Measurements from ENCODE around the gene ATAD2B. TPM values are rescaled to one million over a fixed set of nuclear protein-coding genes. Genes with fewer than 3 reads are reported as not detected.

Gene ATAD2B
- total and polyA plus RNA-seq, 4 donors = 2.3 to 16.2 (median 11.5) TPM

DNA sequence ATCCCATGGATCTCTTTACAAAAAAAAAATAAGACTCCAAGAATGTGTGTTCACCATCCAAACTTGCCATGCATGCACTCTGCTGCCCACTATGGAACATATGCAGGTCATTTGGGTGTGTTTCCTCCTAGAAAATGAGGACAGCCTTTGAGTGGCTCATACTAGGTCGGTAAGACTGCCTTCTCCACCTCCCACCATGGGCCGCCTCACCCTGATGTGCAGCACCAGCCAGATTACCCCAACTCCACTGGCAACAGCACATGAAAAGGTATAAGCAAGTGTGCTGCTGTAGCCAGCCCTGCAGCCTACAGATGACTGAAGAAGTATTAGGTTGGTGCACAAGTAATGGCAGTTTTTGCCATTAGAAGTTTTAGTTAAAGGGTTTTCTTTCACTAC, 214.2 kb downstream of the ATAD2B start:
- Histone ChIP-seq H3K9ac (ENCODE audit: low read depth in 1 of 2, low read length in 2 of 2) (no peak overlapping the region), H3K4me3 (ENCODE audit: low read depth in 1 of 3, low read length in 3 of 3) (no peak overlapping the region), H3K4me1 (ENCODE audit: control insufficient read depth in 4 of 4, insufficient read depth in 4 of 4, low read length in 3 of 4) (no peaks in the 10 kb centered on the region), H3K9me3 (ENCODE audit: control insufficient read depth in 4 of 4, low read length in 3 of 4) (no peaks in the 10 kb centered on the region), H3K27ac (ENCODE audit: low read depth in 1 of 2, low read length in 2 of 2) (no peak overlapping the region), H3K36me3 (ENCODE audit: control insufficient read depth in 4 of 4, insufficient read depth in 3 of 4, low read depth in 1 of 4, low read length in 3 of 4) (peaks cover 0 to 2% (median under 1%) of the 10 kb centered on the region in 4 donors), H3K27me3 (ENCODE audit: control insufficient read depth in 4 of 4, insufficient read depth in 4 of 4, low read length in 3 of 4) (no peaks in the 10 kb centered on the region)
- no peak for TF ChIP-seq TAF1 (conservative IDR thresholded peaks at IDR 0.05)
- no peak for TF ChIP-seq CTCF (IDR thresholded peaks at IDR 0.05; ENCODE audit: low read depth, low read length, missing input control)
- no peak for TF ChIP-seq SP1 (IDR thresholded peaks at IDR 0.05)
- TF ChIP-seq HNF4A (conservative IDR thresholded peaks at IDR 0.05) = no peak
- TF ChIP-seq, protein P1, sequence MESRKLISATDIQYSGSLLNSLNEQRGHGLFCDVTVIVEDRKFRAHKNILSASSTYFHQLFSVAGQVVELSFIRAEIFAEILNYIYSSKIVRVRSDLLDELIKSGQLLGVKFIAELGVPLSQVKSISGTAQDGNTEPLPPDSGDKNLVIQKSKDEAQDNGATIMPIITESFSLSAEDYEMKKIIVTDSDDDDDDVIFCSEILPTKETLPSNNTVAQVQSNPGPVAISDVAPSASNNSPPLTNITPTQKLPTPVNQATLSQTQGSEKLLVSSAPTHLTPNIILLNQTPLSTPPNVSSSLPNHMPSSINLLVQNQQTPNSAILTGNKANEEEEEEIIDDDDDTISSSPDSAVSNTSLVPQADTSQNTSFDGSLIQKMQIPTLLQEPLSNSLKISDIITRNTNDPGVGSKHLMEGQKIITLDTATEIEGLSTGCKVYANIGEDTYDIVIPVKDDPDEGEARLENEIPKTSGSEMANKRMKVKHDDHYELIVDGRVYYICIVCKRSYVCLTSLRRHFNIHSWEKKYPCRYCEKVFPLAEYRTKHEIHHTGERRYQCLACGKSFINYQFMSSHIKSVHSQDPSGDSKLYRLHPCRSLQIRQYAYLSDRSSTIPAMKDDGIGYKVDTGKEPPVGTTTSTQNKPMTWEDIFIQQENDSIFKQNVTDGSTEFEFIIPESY (IDR thresholded peaks at IDR 0.05) = no peak
- no peak for TF ChIP-seq NR2F2 (IDR thresholded peaks at IDR 0.05)
- no peak for TF ChIP-seq GABPA (IDR thresholded peaks at IDR 0.05 in 1 of 2, conservative IDR thresholded peaks at IDR 0.05 in 1 of 2)
- no peak for TF ChIP-seq JUND (IDR thresholded peaks at IDR 0.05)
- no peak for DNase-seq (ENCODE audit: low spot score)
- WGBS = 93% methylated on average over 2 of the region's 2 CpGs

DNA sequence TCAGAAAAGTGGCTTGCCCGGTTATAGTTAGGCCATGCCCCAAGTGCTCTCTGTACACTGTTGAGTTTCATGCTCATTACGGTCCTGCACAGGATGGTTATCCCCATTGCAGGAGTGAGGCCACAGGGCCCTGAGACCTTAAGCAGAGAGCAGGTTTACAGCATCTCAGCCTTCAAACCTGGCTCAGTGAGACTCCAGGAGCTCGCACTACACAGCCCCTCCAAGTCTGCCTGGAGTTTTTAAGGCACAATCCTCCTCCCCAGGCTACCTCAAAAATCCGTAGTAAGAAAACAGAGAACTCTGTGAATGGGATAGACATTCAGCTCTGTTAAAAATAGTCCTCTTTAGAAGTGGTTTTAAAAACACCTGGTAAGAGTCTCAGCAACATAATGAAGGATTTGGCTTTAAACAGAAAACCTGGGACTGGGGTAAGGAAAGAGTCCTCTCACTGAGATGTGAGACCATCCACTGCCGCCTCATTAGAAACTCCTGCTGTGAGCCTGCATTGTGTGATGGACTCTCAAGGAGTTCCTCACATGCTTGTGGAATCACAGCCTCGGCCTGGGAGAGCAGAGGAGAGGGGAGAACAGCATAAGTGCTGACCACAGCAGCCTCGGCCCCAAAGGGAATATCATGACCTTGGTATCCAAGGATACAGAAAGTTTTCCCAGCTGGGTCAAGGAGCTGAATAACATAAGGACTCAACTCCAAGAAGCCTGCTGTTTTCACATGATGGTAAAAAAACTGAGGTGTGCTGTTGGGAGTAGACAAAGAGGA, 214.8 kb downstream of the ATAD2B start:
- no peak for TF ChIP-seq RAD21 (IDR thresholded peaks at IDR 0.05)
- TF ChIP-seq SP1 (IDR thresholded peaks at IDR 0.05) = no peak
- TF ChIP-seq EGR1 (IDR thresholded peaks at IDR 0.05; ENCODE audit: low read depth in 2 of 2) = no peak
- no peak for TF ChIP-seq FOXA1 (IDR thresholded peaks at IDR 0.05)
- no peak for TF ChIP-seq TAF1 (conservative IDR thresholded peaks at IDR 0.05)
- no peak for TF ChIP-seq CTCF (IDR thresholded peaks at IDR 0.05; ENCODE audit: low read depth, low read length, missing input control)
- TF ChIP-seq, protein P2, sequence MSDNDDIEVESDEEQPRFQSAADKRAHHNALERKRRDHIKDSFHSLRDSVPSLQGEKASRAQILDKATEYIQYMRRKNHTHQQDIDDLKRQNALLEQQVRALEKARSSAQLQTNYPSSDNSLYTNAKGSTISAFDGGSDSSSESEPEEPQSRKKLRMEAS (IDR thresholded peaks at IDR 0.05) = no peak
- no peak for TF ChIP-seq FOXA2 (IDR thresholded peaks at IDR 0.05)
- TF ChIP-seq RXRA (IDR thresholded peaks at IDR 0.05) = no peak
- no peak for TF ChIP-seq JUND (IDR thresholded peaks at IDR 0.05)
- TF ChIP-seq HNF4G (IDR thresholded peaks at IDR 0.05) = no peak
- no peak for TF ChIP-seq HNF4A (conservative IDR thresholded peaks at IDR 0.05)
- TF ChIP-seq NR2F2 (IDR thresholded peaks at IDR 0.05) = no peak
- TF ChIP-seq, protein P3, sequence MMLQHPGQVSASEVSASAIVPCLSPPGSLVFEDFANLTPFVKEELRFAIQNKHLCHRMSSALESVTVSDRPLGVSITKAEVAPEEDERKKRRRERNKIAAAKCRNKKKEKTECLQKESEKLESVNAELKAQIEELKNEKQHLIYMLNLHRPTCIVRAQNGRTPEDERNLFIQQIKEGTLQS (IDR thresholded peaks at IDR 0.05) = no peak
- TF ChIP-seq GABPA (IDR thresholded peaks at IDR 0.05 in 1 of 2, conservative IDR thresholded peaks at IDR 0.05 in 1 of 2) = no peak
- TF ChIP-seq YY1 (IDR thresholded peaks at IDR 0.05) = no peak
- TF ChIP-seq, protein P4, sequence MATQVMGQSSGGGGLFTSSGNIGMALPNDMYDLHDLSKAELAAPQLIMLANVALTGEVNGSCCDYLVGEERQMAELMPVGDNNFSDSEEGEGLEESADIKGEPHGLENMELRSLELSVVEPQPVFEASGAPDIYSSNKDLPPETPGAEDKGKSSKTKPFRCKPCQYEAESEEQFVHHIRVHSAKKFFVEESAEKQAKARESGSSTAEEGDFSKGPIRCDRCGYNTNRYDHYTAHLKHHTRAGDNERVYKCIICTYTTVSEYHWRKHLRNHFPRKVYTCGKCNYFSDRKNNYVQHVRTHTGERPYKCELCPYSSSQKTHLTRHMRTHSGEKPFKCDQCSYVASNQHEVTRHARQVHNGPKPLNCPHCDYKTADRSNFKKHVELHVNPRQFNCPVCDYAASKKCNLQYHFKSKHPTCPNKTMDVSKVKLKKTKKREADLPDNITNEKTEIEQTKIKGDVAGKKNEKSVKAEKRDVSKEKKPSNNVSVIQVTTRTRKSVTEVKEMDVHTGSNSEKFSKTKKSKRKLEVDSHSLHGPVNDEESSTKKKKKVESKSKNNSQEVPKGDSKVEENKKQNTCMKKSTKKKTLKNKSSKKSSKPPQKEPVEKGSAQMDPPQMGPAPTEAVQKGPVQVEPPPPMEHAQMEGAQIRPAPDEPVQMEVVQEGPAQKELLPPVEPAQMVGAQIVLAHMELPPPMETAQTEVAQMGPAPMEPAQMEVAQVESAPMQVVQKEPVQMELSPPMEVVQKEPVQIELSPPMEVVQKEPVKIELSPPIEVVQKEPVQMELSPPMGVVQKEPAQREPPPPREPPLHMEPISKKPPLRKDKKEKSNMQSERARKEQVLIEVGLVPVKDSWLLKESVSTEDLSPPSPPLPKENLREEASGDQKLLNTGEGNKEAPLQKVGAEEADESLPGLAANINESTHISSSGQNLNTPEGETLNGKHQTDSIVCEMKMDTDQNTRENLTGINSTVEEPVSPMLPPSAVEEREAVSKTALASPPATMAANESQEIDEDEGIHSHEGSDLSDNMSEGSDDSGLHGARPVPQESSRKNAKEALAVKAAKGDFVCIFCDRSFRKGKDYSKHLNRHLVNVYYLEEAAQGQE (IDR thresholded peaks at IDR 0.05) = no peak
- H3K9me3 ChIP-seq (ENCODE audit: control insufficient read depth in 4 of 4, low read length in 3 of 4) = no peaks in the 10 kb centered on the region
- no peak for DNase-seq (ENCODE audit: low spot score)
- H3K4me1 ChIP-seq (ENCODE audit: control insufficient read depth in 4 of 4, insufficient read depth in 4 of 4, low read length in 3 of 4) = no peaks in the 10 kb centered on the region
- no peak overlapping the region for H3K4me3 ChIP-seq (ENCODE audit: low read depth in 1 of 3, low read length in 3 of 3)
- H3K9ac ChIP-seq (ENCODE audit: low read depth in 1 of 2, low read length in 2 of 2) = no peak overlapping the region
- 89% methylated on average over 7 of the region's 7 CpGs for WGBS
- H3K36me3 ChIP-seq (ENCODE audit: control insufficient read depth in 4 of 4, insufficient read depth in 3 of 4, low read depth in 1 of 4, low read length in 3 of 4) = peaks cover 0 to 2% (median under 1%) of the 10 kb centered on the region in 4 donors
- H3K27me3 ChIP-seq (ENCODE audit: control insufficient read depth in 4 of 4, insufficient read depth in 4 of 4, low read length in 3 of 4) = no peaks in the 10 kb centered on the region
- H3K27ac ChIP-seq (ENCODE audit: low read depth in 1 of 2, low read length in 2 of 2) = no peak overlapping the region
